Measurements from ENCODE around the gene PELI2.

Gene PELI2

DNA sequence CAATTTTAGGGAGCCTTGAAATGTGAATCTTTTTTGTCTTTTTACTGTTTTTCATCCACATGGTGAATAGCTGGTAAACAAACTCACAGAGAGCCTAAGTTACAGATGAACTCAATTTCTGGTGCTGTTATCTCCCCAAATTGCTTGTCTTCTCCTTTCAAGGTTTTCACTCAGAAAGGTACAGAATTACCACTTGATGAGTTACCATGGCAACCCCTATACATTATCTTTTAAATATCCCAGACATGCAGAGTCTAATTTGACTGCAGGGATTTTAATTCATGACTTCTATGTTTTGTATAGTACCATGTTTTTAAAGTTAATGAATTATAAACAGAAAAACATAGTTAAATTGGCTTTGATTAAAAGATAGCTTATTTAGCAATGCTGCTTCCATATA lies 203.7 kb downstream of the PELI2 start:
- DNase-seq, result no peak

DNA sequence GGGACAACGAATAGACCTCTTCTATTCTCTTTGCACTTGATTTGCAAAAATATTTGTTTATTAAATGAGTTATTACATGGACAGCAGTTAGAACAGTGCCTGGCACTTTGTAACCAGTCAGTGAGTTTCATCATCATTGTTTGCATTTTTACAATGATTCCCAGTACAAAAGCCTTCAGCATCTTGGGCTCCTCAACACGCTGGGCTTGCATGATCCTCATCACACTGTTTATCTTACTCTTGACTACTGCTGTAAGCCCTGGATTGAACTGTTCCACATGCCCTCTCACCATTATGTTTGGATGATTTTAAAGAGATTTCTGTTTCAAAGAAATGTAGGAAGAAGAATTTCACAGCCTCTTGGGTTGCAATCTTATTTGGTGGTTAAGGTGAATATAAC lies 204.3 kb downstream of the PELI2 start:
- no peak for DNase-seq

DNA sequence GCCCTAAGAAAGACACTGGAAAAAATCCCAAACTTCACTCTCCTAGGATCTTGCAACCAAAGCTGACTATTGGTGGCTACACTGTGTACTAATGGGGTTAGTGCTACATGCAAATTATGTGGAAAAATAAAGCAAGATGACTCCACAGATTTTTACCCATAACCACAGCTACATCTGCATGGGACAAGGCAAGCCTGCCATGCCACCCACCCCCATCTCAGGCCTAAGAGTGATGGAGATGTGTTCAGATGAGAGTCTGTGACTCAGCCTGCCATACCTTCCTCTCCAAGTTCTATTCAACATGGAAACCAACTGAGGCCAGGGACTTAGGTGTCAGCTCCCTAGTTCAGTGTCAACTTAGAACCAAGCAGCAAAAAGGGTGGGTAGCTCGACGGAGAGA lies 206.2 kb downstream of the PELI2 start:
- DNase-seq, result no peak

DNA sequence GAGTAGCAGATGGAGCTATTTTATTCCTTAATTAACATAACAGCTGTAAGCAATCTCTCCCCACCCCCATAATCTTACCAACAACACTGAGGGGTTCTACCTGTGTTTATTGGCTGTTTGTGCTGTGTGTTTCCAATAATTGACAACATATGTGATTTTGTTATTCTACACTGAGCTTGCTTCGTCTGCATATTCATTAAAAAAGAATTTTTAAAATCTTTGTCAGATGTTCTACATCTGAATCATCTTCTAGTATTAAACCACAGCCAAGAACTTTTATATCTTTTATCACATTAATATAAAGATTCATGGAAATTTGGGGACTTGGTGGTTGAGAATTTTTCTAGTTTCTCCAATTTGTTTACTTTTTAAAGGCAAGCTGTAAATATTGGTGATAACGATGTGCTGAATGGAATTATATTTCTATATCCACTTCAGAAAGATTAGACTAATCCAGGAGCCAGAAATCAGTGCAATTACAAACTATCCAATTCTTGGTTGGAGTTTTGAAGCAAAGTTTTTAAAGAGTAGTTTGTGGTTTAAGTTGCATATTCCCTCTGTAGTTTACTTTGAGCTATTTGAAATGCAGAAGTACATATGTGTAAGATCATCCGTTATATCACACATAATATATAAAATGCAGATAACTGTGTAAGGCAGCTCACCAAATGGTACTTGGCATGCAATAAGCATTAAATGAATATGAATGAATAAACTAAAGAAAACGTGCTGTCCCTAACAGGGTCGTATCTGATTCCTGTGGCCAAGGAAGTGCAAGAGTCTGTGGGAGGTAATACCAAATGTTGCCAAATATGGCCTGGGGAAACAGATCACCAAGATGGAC lies 206.9 kb downstream of the PELI2 start:
- no peak for DNase-seq

DNA sequence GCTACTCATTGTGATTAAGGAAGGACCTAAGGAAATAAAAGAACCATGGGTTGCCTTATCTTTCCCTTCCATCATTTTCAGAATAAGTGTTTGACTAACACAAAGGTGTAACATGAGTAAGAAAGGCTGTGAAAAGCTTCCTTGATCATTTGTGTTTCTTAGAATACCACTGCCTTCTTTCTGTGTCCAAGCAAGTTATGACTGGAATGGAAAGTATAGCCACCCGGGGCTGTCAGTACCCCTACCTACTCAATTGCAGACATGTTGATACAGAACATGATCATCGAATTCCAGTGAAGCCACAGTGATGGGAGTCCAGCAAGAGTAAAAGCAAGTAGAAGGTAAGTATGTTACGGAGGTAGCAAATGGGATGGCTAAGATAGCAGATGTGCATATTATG lies 209.8 kb downstream of the PELI2 start:
- DNase-seq, result no peak

DNA sequence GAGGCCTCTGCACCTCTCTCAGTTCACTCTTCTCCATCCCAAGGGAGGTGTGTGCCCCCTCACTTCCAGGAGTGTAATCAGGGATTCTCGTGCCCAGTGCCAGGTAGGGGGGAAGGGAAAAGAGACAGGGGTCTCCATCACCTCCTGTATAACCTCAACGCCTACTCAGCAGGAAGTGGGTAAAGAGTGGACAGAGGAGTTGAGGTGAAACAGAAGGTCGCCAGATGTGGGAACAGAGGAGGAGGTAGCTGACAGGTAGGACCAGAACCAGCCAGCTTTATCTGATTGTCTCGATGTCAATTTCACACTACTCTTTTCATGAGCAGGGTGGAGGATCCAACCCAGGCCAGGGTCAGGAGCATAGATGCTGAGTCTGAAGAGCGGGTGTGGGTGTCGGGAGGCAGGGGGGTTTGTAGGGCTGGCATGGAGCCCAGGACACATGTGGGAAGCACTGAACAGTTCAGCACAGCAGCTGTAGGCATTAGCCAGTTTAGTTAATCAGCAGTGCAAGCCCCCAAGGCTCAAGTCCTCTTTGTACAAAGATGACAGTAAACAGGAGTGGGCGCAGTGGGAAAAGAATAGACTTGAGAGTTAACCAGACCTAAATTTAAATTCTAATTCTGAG lies 213.5 kb downstream of the PELI2 start:
- no peak for DNase-seq

DNA sequence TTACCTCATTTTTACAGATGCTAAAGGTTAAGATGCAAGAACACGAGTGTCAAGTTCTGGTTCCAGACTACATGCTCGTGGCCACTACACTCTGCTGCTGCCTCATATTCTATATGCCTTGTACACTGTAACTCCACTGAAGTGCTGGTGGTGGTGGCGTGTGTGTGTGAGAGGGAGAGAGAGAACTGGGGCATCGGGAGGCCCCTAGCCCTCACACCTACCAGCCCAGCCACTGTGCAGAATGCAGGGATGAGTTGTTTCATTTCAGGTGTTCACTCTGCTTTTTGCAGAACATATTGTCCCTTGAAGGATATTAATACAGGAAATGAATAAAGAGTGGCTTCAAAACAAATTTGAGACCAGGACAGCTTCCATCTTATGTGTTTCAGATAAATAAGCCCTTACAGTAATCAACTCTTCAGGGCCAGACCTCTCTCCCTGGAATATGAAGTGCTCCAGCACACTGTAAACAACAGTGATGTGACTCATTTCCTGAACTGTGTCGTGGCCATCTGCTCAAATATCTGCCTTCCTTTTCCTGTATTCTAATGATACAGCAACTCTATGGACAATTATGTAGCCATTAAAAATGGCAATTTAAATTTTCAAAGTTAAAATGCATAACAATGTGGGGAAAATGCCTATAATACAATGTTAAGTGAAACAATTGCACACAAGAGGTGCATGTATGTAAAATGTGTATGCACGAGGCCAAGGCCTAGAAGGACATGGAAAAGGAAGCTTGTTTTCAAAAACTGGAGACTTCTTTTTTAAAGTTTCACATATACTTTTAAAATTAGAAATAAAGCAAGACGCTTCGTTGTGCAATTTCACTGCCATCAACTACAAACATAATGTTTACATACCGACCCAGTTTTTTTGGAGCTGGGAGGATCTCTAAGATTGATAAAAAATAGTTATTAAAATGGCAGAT lies 215.4 kb downstream of the PELI2 start:
- peak; percentile 19 for DNase-seq

DNA sequence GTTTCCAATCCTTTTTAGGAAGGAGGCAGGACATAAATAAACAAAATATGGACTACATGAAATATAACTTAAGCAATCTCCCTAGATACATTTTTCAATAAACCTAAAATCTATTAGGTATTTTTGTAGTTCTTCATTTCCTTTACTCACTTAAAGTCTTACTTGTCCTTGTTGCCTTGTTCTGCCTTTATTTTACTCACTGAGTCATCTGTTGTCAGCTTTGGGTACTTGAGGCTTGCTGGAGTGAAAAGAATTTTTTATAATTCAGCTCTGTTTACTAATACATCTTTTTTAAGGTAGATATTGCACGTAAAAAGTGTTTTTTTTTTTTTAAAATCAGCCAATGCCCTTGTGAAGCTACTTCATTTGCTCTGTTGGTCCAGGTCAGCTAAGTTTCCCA lies 216.2 kb downstream of the PELI2 start:
- no peak for DNase-seq

DNA sequence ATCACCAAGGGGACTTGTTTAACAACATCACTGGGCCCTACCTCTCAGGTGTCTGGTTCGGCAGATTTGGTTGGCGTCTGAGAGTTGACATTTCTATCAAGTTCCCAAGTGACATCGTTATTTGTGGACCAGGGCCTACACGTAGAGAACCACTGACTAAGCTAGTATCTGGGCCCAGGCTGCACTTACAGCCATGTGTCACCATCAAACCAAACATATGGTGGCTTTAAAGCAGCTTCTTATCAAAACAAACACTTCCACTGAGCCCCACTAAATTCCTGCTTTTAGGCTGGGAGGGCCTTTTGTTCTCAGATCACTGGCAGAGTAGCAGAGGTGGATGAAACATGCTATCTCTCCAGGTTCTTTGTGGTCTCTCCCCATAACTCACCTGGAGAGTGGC lies 220.5 kb downstream of the PELI2 start:
- no peak for DNase-seq

DNA sequence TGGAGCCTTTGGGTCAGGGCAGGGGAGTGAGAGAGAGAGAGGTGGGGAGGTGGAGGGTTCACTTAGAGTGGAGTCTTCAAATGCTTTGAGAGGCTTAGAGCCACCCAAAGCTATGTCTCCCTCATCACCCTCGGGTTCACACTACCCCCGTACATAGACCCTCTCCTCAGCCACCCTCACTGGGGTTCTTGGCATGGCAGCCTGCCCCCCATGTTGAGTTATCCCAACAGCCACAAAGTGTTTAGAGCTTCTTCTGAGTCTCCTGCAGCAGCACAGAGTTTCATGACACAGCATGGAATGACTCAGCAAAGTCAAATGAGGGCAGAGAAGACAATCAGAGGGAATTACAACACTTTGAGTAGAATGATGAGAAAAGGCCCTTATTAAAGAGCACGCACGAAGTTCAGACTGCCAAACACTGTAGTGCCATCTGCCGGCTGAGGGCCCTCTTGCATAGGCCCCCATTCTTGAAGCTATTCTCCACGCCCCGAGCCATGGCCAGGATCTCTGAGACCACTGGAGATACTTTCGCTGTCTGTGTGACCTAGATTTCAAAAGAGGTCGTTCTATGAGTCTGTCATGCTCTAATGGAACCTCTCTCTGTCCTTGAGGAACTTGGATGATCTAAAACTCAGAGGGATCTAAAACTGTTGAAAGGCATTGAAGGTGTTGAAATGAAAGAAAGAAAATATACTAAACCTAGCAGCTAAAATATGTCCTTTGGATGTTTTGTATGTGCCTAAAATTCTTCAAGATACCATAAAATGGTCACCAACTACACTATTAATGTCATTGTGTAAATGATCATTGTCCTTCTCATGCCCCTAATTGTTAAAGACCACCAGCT lies 221.9 kb downstream of the PELI2 start:
- no peak for DNase-seq

DNA sequence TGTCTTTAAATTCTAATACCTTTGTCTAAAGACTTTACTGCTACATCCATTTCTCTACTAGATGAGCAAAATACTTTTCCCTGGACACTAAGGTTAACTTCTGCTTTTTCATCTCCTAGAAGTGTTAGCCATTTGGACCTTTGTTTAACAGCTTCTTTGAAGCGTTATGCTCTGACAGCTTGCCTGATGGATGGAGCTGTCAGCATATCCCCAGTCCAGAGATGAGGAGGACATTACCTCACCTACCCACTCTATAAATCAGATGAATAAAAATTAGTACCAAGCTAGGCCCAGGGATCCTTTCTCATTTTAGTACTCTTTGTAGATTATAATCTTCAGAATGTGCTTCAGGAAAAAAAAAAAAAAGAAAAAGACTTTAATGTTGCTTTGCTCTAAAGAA lies 222.7 kb downstream of the PELI2 start:
- DNase-seq, result no peak

DNA sequence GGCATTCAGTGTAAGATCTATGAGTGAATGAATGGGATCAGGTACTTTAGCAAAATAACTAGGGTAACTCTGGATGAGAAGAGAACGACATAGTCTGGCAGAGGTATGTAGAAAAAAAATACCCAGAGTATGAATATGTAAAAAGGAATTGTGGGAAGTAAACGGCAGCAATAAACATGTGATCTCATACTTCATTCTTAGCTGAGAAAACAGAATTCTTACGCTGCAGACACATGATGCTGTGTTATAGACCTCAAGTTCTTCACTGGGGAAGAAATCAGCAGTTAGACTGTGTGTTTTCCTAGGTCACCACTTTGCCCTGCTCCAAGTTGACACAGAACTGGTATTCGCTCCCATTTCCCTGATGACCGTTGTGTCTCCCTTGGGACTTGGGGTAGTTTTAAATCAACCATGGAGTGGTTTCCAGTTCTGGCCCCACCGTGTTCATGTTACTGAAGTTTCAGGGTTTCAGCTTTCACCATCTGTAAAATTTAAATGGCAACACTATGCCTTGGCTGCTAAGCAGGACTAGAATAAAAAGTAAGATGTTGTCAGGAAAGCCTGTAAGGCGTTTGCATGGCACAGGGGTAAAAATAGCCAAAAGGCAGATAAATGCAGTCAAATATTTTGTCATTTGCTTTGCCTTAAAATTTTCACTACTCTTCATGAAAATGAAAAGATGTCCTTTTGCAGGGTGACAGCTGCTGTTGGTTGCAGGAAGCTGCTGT lies 223.7 kb downstream of the PELI2 start:
- DNase-seq, result no peak

DNA sequence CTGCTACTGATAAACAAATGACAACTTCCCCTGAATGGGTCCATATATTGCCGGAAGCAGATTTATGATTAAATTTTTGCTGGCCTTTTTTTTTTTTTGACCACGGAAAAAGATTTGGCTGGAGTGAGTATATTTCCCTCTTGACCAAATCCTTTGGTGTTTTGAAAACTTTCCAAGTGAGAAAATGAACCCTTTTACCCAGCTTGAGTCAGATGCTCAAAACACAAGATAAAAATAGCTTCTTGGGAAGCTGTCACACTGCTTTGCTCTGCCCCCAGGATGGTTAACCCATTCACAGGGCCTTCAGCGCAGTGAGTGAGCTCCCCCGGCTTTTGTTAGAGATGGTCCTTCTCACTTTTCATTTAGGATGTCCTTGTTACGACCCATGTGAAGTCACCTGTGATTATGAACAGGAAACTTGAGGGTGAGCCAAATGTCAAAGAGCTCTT lies 224.3 kb downstream of the PELI2 start:
- no peak for DNase-seq

DNA sequence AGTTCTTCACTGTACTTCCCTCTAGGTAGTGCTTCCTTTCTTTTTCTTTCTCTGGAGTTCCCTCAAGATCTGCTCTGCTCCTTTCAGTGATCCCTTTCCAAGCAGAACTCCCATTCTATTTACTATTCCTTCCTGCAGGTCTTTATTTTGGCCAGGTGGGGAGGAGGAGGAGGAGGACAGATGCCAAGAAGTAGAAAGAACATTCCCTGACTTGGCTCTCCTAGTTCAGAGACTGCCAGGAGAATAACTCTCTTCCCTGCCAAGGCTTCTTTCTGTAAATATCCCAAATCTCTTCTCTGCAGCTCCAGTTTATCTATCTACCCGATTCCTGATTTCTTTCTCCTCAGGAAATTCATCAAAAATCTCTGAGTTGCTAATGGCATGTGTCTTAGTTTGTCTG lies 231.7 kb downstream of the PELI2 start:
- no peak for DNase-seq
